ENCODE measurements around the gene DCAF4.
"Not testable (repeated sequence)": the region's sequence is repeated elsewhere in the genome, so short reads cannot be mapped to it uniquely, and the experiment has no call there.

The DCAF4 gene

DNA sequence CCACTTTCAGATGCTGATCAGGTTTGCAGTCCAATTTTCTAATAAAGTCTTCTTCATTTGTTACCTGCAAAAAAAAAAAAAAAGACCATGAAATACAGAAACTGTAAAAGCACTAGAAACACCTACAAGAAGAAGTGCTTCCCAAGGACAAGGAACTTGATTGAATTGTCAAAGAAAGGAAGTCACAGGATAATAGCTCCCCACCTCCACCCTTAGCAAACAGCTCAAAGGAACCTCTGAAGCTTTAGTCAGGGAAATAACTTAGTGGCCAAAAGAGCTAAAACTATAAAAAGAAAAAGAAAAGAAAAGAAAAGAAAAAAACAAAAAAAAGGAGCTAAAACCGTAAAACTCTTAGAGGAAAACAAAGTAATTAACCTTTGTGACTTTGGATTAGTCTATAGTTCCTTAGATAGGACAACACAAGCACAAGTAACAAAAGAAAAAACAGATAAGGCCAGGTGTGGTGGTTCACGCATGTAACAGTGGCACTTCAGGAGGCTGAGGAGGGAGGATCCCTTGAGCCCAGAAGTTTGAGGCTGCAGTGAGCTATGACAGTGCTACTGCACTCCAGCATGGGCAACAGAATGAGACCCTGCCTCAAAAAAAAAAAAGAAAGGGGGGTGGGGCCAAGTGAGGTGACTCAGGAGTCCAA lies 72.1 kb downstream of the DCAF4 start:
- Mint-ChIP-seq H3K27ac (peak overlapping the region; percentile 4), H3K4me1 (no peaks in the 10 kb centered on the region), H3K36me3 (ENCODE audit: low read depth) (peaks cover 63% of the 10 kb centered on the region), H3K4me3 (no peak overlapping the region), H3K27me3 (ENCODE audit: low read depth, poor library complexity) (no peaks in the 10 kb centered on the region), H3K9me3 (no peaks in the 10 kb centered on the region)
- DNase-seq, result no peak
- TF ChIP-seq, protein P1, sequence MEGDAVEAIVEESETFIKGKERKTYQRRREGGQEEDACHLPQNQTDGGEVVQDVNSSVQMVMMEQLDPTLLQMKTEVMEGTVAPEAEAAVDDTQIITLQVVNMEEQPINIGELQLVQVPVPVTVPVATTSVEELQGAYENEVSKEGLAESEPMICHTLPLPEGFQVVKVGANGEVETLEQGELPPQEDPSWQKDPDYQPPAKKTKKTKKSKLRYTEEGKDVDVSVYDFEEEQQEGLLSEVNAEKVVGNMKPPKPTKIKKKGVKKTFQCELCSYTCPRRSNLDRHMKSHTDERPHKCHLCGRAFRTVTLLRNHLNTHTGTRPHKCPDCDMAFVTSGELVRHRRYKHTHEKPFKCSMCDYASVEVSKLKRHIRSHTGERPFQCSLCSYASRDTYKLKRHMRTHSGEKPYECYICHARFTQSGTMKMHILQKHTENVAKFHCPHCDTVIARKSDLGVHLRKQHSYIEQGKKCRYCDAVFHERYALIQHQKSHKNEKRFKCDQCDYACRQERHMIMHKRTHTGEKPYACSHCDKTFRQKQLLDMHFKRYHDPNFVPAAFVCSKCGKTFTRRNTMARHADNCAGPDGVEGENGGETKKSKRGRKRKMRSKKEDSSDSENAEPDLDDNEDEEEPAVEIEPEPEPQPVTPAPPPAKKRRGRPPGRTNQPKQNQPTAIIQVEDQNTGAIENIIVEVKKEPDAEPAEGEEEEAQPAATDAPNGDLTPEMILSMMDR (IDR thresholded peaks at IDR 0.05), result no peak

DNA sequence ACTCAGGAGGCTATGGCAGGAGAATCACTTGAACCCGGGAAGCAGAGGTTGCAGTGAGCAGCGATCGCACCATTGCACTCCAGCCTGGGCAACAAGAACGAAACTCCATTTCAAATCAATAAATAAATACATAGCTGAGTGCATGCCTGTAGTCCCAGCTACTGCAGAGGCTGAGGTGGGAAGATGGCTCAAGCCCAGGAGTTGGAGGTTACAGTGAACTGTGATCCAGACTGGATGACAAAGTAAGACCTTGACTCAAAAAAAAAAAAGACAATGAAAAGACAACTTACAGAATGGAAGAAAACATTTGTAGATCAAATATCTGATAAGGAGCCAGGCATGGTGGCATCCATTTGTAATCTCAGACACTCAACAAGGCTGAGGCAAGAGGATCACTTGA lies 73.1 kb downstream of the DCAF4 start:
- no peak overlapping the region for H3K4me3 Mint-ChIP-seq
- no peak overlapping the region for H3K27ac Mint-ChIP-seq
- H3K4me1 Mint-ChIP-seq, result no peaks in the 10 kb centered on the region
- DNase-seq, result no peak
- TF ChIP-seq, protein P1 (IDR thresholded peaks at IDR 0.05), result no peak
- no peaks in the 10 kb centered on the region for H3K9me3 Mint-ChIP-seq
- H3K27me3 Mint-ChIP-seq (ENCODE audit: low read depth, poor library complexity), result no peaks in the 10 kb centered on the region
- H3K36me3 Mint-ChIP-seq (ENCODE audit: low read depth), result peaks cover 60% of the 10 kb centered on the region

DNA sequence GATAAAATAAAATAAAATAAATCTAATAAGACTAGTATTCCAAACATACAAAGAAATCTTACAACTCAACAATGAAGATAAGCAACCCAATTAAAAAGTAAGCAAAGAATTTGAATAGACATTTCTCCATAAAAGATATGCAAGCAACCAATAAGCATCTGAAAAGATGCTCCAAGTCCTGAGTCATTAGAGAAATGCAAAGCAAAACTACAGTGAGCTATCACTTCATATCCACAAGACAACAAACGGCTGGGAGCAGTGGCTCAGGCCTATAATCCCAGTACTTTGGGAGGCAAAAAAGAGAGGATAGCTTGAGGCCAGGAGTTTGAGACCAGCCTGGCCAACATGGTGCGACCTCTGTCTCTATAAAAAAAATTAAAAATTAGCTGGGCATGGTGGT lies 73.8 kb downstream of the DCAF4 start:
- peaks cover 3% of the 10 kb centered on the region for H3K27me3 Mint-ChIP-seq (ENCODE audit: low read depth, poor library complexity)
- H3K9me3 Mint-ChIP-seq, result no peaks in the 10 kb centered on the region
- no peaks in the 10 kb centered on the region for H3K4me1 Mint-ChIP-seq
- no peak for DNase-seq
- peaks cover 55% of the 10 kb centered on the region for H3K36me3 Mint-ChIP-seq (ENCODE audit: low read depth)
- no peak overlapping the region for H3K4me3 Mint-ChIP-seq
- TF ChIP-seq, protein P1 (IDR thresholded peaks at IDR 0.05), result no peak
- H3K27ac Mint-ChIP-seq, result no peak overlapping the region

DNA sequence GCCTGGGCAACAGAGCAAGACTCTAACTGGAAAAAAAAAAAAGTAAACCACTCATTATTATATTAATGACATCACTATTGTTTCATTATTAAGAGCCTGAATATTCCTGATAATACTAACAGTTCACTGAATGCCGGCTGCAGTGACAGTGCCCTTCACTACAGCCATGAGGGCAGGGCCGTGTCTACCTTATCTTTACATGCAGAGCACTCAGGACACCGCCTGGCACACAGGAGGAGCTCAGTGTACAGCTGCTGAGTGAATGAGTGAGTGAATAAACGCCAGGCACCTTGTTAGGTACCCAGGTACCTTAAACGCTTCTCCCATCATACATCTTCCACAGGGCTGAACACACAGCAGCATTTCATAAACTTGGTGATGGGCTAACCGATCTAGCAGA lies 77.4 kb downstream of the DCAF4 start:
- Mint-ChIP-seq H3K36me3 (ENCODE audit: low read depth) (peaks cover 41% of the 10 kb centered on the region), H3K27ac (no peak overlapping the region), H3K9me3 (no peaks in the 10 kb centered on the region), H3K4me3 (no peak overlapping the region), H3K4me1 (no peaks in the 10 kb centered on the region), H3K27me3 (ENCODE audit: low read depth, poor library complexity) (peaks cover 3% of the 10 kb centered on the region)
- TF ChIP-seq, protein P1 (IDR thresholded peaks at IDR 0.05), result no peak
- no peak for DNase-seq

DNA sequence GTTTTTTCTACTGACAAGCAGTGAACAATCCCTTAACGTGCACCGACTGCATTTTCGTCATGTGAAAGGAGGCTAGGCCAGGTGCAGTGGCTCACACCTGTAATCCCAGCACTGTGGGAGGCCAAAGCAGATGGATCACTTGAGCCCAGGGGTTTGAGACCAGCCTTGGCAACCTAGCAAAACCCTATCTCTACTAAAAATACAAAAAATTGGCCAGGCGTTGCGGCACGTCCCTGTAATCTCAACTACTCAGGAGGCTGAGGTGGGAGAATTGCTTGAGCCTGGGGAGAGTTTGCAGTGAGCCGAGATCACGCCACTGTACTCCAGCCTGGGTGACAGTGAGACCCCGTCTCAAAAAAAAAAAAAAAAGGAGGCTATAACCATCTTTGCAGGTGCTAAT lies 78.4 kb downstream of the DCAF4 start:
- not testable (repeated sequence) for H3K9me3 Mint-ChIP-seq; DNase-seq; H3K27ac Mint-ChIP-seq; H3K27me3 Mint-ChIP-seq (ENCODE audit: low read depth, poor library complexity); H3K4me3 Mint-ChIP-seq; H3K4me1 Mint-ChIP-seq
- peaks cover 45% of the 10 kb centered on the region for H3K36me3 Mint-ChIP-seq (ENCODE audit: low read depth)

DNA sequence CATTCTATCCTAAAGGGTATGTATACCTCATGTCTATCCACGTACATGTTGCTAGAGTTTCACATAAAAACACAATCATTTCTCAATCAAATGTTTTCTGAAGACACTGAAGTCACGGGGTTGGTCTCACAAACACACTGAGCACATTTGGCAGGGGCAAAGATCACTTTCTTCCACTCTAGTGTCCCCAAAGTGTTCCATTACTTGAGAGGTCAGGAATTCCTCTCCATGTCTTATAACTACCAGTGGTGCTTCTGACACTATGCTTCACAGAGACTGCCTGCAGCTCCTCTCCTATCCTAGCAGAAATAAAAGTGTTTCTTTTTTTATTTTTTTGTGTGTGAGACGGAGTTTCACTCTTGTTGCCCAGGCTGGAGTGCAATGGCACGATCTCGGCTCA lies 81.6 kb downstream of the DCAF4 start:
- H3K27me3 Mint-ChIP-seq (ENCODE audit: low read depth, poor library complexity), result peaks cover 3% of the 10 kb centered on the region
- no peak overlapping the region for H3K27ac Mint-ChIP-seq
- TF ChIP-seq, protein P1 (IDR thresholded peaks at IDR 0.05), result no peak
- H3K9me3 Mint-ChIP-seq, result no peaks in the 10 kb centered on the region
- H3K4me1 Mint-ChIP-seq, result no peaks in the 10 kb centered on the region
- no peak overlapping the region for H3K4me3 Mint-ChIP-seq
- DNase-seq, result no peak
- peaks cover 39% of the 10 kb centered on the region for H3K36me3 Mint-ChIP-seq (ENCODE audit: low read depth)
